Stimulated activated CD8-positive, alpha-beta memory T cell treated with anti-CD3 and anti-CD28 coated beads, Interleukin-15, amount 100 ng/mL, for 24 hours (primary cell): ENCODE data around the gene XIRP2.

Experiments used
- DNase-seq: peaks from one replicate; pipeline ENCODE4 v3.0.0-alpha.2; 2020; ENCODE audit warnings: low read depth

XIRP2 gene

DNA sequence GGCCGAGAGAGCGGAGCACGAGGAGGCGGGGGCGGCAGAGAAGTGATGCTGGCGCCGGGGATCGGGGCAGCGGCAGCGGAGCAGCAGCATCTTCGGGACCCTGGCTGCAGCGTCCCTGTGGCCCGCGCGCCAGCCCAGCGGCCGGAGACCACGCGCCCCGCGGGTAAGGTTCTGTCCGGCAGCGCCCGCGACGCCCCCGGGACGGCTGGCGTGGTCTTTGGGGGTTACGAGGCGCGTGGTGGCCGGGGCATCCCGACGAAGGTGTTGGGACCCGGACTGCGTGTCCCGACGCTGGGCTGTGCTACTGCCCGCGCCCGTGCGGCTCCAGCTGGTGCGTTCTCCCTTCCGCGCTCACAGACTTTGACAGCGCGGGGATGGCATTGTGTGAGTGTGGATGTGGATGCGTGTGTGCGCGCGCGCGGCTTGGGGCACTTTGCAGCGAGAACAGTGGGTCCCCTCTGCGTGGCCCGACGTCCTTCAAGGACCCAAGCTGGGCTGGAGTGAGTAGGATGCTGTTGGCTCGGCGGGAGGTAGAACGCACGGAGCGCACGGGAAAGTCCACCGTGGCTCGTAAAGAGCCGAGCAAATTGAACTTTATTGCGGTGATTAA lies 405.0 kb downstream of the XIRP2 start:
- DNase-seq: no peak

- DNase-seq: no peak
Observed at GRCh38 chr2:167293943-167294775, 405.9 kb downstream of the XIRP2 start.

GRCh38 chr2:167294776-167295140 lies 406.5 kb downstream of the XIRP2 start:
- DNase-seq: no peak

GRCh38 chr2:167297292-167297691 lies 409.0 kb downstream of the XIRP2 start:
- DNase-seq: no peak

GRCh38 chr2:167298017-167298416 lies 409.7 kb downstream of the XIRP2 start:
- DNase-seq: no peak
